NCI-H2171 (cell line): Measurements from ENCODE around the gene RCSD1.
"Not testable (repeated sequence)": the region's sequence is repeated elsewhere in the genome, so short reads cannot be mapped to it uniquely, and the experiment has no call there.

Source experiments
- DNase-seq: peaks from one replicate; lab custom pipeline; 2025; lab: John Stamatoyannopoulos, UW

The RCSD1 gene

GRCh38 chr1:167715157-167715999, 85.3 kb downstream of the RCSD1 start:
- peak; percentile 50 for DNase-seq

- no peak for DNase-seq
Measured at GRCh38 chr1:167716000-167716271, 85.9 kb downstream of the RCSD1 start.

- DNase-seq, result no peak
Measured at GRCh38 chr1:167717351-167717750, 87.3 kb downstream of the RCSD1 start.

- no peak for DNase-seq
Measured at GRCh38 chr1:167718914-167719691, 89.1 kb downstream of the RCSD1 start.

- DNase-seq, result not testable (repeated sequence)
Measured at GRCh38 chr1:167719715-167720421, 89.8 kb downstream of the RCSD1 start.

GRCh38 chr1:167720965-167721616, 91.1 kb downstream of the RCSD1 start:
- DNase-seq, result no peak

GRCh38 chr1:167721617-167722151, 91.7 kb downstream of the RCSD1 start, which contains the start of gene MPZL1:
Gene MPZL1, plus strand, starts transcription at chr1:167721982. Its CDS starts 170 bp downstream, at chr1:167722152.
- peak; percentile 88 for DNase-seq

GRCh38 chr1:167722152-167722869, 92.3 kb downstream of the RCSD1 start:
- peak; percentile 21 for DNase-seq

GRCh38 chr1:167722870-167723251, 92.8 kb downstream of the RCSD1 start:
- no peak for DNase-seq

GRCh38 chr1:167723707-167724323, 93.8 kb downstream of the RCSD1 start:
- no peak for DNase-seq

- no peak for DNase-seq
Measured at GRCh38 chr1:167726008-167726407, 96.0 kb downstream of the RCSD1 start.

GRCh38 chr1:167728818-167729410, 98.9 kb downstream of the RCSD1 start:
- DNase-seq, result no peak

GRCh38 chr1:167734227-167734626, 104.2 kb downstream of the RCSD1 start:
- DNase-seq, result no peak

- no peak for DNase-seq
Measured at GRCh38 chr1:167734841-167735240, 104.8 kb downstream of the RCSD1 start.

GRCh38 chr1:167737169-167737568, 107.1 kb downstream of the RCSD1 start:
- no peak for DNase-seq

GRCh38 chr1:167738158-167738557, 108.1 kb downstream of the RCSD1 start:
- DNase-seq, result no peak

GRCh38 chr1:167739752-167740151, 109.7 kb downstream of the RCSD1 start:
- DNase-seq, result no peak

GRCh38 chr1:167741103-167741502, 111.1 kb downstream of the RCSD1 start:
- not testable (repeated sequence) for DNase-seq

- DNase-seq, result not testable (repeated sequence)
Measured at GRCh38 chr1:167742392-167743057, 112.5 kb downstream of the RCSD1 start.

- no peak for DNase-seq
Measured at GRCh38 chr1:167744901-167745300, 114.9 kb downstream of the RCSD1 start.
